C4-2B (cell line): ENCODE measurements around the gene FLNC.

Experiments used
- CTCF ChIP-seq: fragments of 450-650 bp; conservative IDR thresholded peaks from 2 replicates; pipeline ENCODE4 v1.5.1; 2017; ENCODE audit warnings: mild to moderate bottlenecking
- ZFX ChIP-seq: fragments of 450-650 bp; IDR thresholded peaks from 2 replicates; pipeline ENCODE4 v1.6.1; 2017

GRCh38 chr7:128849804-128850490 lies 19.7 kb downstream of the FLNC start:
- TF ChIP-seq CTCF (no peak), ZFX (no peak)
